Neuronal stem cell (in vitro differentiated cells): ENCODE results near the gene VMP1.
A peak's percentile ranks its signal among the peaks of the same experiment; 100 is the strongest.
"Not testable (repeated sequence)": the region's sequence is repeated elsewhere in the genome, so short reads cannot be mapped to it uniquely, and the experiment has no call there.

Source experiments
- DNase-seq: peaks from one replicate; pipeline ENCODE4 v3.0.0-alpha.2; 2013; ENCODE audit warnings: low spot score
- H2AFZ ChIP-seq: one replicate; pipeline ENCODE4 v1.6.1; 2013; ENCODE audit warnings: mild to moderate bottlenecking, low read length, inconsistent platforms
- H2AK5ac ChIP-seq: 2 replicates; pipeline ENCODE4 v1.6.1; 2013; ENCODE audit warnings: low read depth, mild to moderate bottlenecking, inconsistent platforms, low read length, moderate library complexity, mixed read lengths
- H2BK120ac ChIP-seq: 2 replicates; pipeline ENCODE4 v1.6.1; 2013; ENCODE audit warnings: low read depth, mild to moderate bottlenecking, inconsistent platforms, low read length, moderate library complexity, mixed read lengths
- H2BK12ac ChIP-seq: one replicate; pipeline ENCODE4 v1.6.1; 2013; ENCODE audit warnings: low read length, inconsistent platforms
- H2BK15ac ChIP-seq: 2 replicates; pipeline ENCODE4 v1.6.1; 2013; ENCODE audit warnings: mild to moderate bottlenecking, low read length, inconsistent platforms, mixed read lengths
- H2BK5ac ChIP-seq: one replicate; pipeline ENCODE4 v1.6.1; 2013; ENCODE audit warnings: inconsistent platforms, mild to moderate bottlenecking, low read length, moderate library complexity
- H3K14ac ChIP-seq: one replicate; pipeline ENCODE4 v1.6.1; 2013; ENCODE audit warnings: low read length, inconsistent platforms
- H3K18ac ChIP-seq: 2 replicates; pipeline ENCODE4 v1.6.1; 2013; ENCODE audit warnings: low read length, inconsistent platforms
- H3K23ac ChIP-seq: 2 replicates; pipeline ENCODE4 v1.6.1; 2013; ENCODE audit warnings: low read depth, mild to moderate bottlenecking, mixed read lengths, low read length, inconsistent platforms; ENCODE audit not compliant: poor library complexity
- H3K27ac ChIP-seq: replicated peaks from 3 replicates; pipeline ENCODE4 v1.5.1; 2013; ENCODE audit warnings: low read length, inconsistent platforms
- H3K27me3 ChIP-seq, 3 experiments: 2 replicates each; pipeline ENCODE4 v1.6.1; 2013; ENCODE audit warnings: low read length in 3 of 3, mild to moderate bottlenecking in 2 of 3, inconsistent platforms in 1 of 3, low read depth in 1 of 3, mixed read lengths in 1 of 3, moderate library complexity in 1 of 3; ENCODE audit not compliant: control insufficient read depth in 3 of 3, insufficient read depth in 3 of 3
- H3K36me3 ChIP-seq, 2 donors: replicated peaks in 1 of 2; 2 replicates each; pipeline ENCODE4 v1.6.1; 2013; ENCODE audit warnings: low read length in 2 of 2; ENCODE audit not compliant: control insufficient read depth in 2 of 2, insufficient read depth in 2 of 2
- H3K4ac ChIP-seq: 2 replicates; pipeline ENCODE4 v1.6.1; 2013; ENCODE audit warnings: inconsistent platforms, mild to moderate bottlenecking, low read length, moderate library complexity
- H3K4me1 ChIP-seq, 2 donors: 1 replicate in 1 of 2; 2 replicates in 1 of 2; pipeline ENCODE4 v1.6.1; 2013; ENCODE audit warnings: low read length in 2 of 2, low read depth in 1 of 2; ENCODE audit not compliant: control insufficient read depth in 2 of 2, insufficient read depth in 1 of 2
- H3K4me2 ChIP-seq: one replicate; pipeline ENCODE4 v1.6.1; 2013; ENCODE audit warnings: mild to moderate bottlenecking, low read length, inconsistent platforms; ENCODE audit not compliant: insufficient read depth, poor library complexity, severe bottlenecking
- H3K4me3 ChIP-seq, 2 donors: 2 replicates each; pipeline ENCODE4 v1.5.1; 2013; ENCODE audit warnings: low read length in 2 of 2, mild to moderate bottlenecking in 2 of 2, inconsistent platforms in 1 of 2, moderate library complexity in 1 of 2
- H3K79me1 ChIP-seq: one replicate; pipeline ENCODE4 v1.6.1; 2013; ENCODE audit warnings: low read depth, mild to moderate bottlenecking, inconsistent platforms, low read length, moderate library complexity
- H3K9ac ChIP-seq: one replicate; pipeline ENCODE4 v1.6.1; 2013; ENCODE audit warnings: mild to moderate bottlenecking, low read depth, low read length, inconsistent platforms; ENCODE audit not compliant: poor library complexity
- H3K9me3 ChIP-seq, 2 donors: replicated peaks in 1 of 2; 2 replicates each; pipeline versions ENCODE3 to v1.6.1; 2013; ENCODE audit warnings: low read length in 2 of 2, mild to moderate bottlenecking in 2 of 2, inconsistent platforms in 1 of 2, low read depth in 1 of 2, mixed read lengths in 1 of 2, moderate library complexity in 1 of 2; ENCODE audit not compliant: control insufficient read depth in 2 of 2, insufficient read depth in 1 of 2
- H4K8ac ChIP-seq: one replicate; pipeline ENCODE4 v1.6.1; 2013; ENCODE audit warnings: low read depth, mild to moderate bottlenecking, inconsistent platforms, low read length, moderate library complexity
- H4K91ac ChIP-seq: one replicate; pipeline ENCODE4 v1.6.1; 2013; ENCODE audit warnings: low read length, low read depth, mild to moderate bottlenecking, inconsistent platforms; ENCODE audit not compliant: poor library complexity
- WGBS, 2 donors: extraction: QIAGEN DNeasy Blood & Tissue Kit; methylation state at CpG; one replicate each; pipeline ENCODE4 v1.1.7; 2013; ENCODE audit warnings: missing lambda C conversion rate in 2 of 2, mixed read lengths in 1 of 2; ENCODE audit not compliant: insufficient read length in 2 of 2, insufficient replicate concordance in 1 of 2; ENCODE audit errors: extremely low coverage in 2 of 2; 5-methylcytosine and 5-hydroxymethylcytosine counted together

Gene VMP1

DNA sequence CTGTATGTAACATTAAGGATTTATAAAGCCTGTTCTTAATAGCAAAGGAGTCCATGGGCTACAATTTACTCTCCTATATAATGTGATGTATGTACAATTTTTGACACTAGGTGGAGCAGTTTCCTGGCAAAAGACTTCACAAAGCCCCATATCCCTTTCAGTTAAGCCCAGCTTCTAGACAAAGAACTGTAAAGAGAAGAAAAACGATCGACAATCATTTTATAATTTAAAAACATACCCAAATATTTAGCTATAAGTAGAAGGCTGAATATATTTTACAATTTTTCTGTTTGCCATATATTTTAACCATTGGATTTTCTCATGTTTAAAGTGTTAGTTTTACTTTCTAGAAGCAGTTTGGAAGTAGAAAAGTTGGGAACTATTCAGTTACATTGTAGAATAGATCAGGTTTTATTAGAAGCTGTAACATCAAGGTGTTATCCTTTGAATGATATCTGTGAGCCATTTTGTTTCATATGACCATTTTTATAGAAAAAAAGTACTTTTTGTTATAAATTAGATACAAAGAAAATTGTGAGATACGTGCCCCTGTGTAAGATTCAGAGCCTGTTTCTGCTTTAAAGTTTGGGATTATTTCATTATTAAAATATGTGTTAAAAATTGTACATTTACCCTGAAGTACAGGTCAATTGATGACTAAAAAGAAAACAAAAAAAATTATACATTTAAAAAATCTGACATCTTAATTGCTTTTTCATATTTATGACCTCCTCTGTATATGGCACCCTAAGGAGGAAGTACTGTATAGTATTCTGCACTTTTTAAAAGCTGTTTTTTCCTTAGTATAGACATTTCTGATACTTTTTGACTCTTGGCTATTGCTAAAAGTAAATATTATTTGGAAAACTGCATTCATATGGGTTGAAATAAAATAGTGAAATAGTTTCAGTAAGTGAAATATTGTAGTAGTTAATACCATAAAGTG, 46.3 kb downstream of the VMP1 start:
- no peak overlapping the region for H2BK15ac ChIP-seq
- H3K23ac ChIP-seq = no peak overlapping the region
- WGBS, 2 donors = no CpG with 5 or more reads among the region's 3 CpGs
- no peaks in the 10 kb centered on the region for H3K27me3 ChIP-seq
- no peak overlapping the region for H4K91ac ChIP-seq
- no peak overlapping the region for H2BK5ac ChIP-seq
- no peak overlapping the region for H2AK5ac ChIP-seq
- H2AFZ ChIP-seq = peak overlapping the region; percentile 43
- H3K9me3 ChIP-seq = peaks cover under 1% of the 10 kb centered on the region in 2 donors
- peaks cover 0 to 14% of the 10 kb centered on the region in 2 donors for H3K4me1 ChIP-seq
- H3K79me1 ChIP-seq = no peaks in the 10 kb centered on the region
- no peak overlapping the region for H2BK12ac ChIP-seq
- no peak overlapping the region for H3K14ac ChIP-seq
- H3K27ac ChIP-seq = no peak overlapping the region
- no peak overlapping the region for H3K4me3 ChIP-seq
- no peak overlapping the region for H2BK120ac ChIP-seq
- no peak overlapping the region for H3K4ac ChIP-seq
- H3K9ac ChIP-seq = no peak overlapping the region
- no peak overlapping the region for H3K4me2 ChIP-seq
- H4K8ac ChIP-seq = no peak overlapping the region
- H3K36me3 ChIP-seq = peaks cover 2 to 10% of the 10 kb centered on the region in 2 donors
- peak; percentile 72 for DNase-seq
- H3K18ac ChIP-seq = no peak overlapping the region

DNA sequence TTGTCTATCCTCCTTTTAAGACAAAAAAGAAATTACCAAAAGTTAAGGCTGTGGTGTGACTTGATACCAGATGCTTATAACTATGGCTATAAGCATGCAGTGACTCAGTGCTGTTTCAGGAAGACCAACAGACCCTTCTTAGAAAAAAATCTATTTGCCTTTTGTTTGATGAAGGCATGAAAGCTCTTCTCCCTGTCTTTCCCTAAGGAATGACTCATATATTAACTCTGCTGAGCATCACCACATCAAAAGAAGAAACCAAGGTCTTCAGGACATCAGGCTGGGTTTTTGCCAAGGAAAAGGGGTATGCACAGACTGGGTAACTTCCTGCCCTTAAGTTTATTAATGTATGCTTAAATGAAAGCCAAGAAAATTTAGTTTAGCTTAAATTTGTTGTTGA, 47.1 kb downstream of the VMP1 start:
- no peak overlapping the region for H3K4ac ChIP-seq
- no peak overlapping the region for H3K23ac ChIP-seq
- no peak overlapping the region for H2BK5ac ChIP-seq
- H4K91ac ChIP-seq = no peak overlapping the region
- H3K9ac ChIP-seq = no peak overlapping the region
- no peaks in the 10 kb centered on the region for H3K79me1 ChIP-seq
- peak overlapping the region; percentile 8 for H2AFZ ChIP-seq
- H3K4me3 ChIP-seq = no peak overlapping the region
- H3K36me3 ChIP-seq = peaks cover 4 to 11% of the 10 kb centered on the region in 2 donors
- H2BK15ac ChIP-seq = no peak overlapping the region
- no peak overlapping the region for H2AK5ac ChIP-seq
- no peak overlapping the region for H3K4me2 ChIP-seq
- H2BK12ac ChIP-seq = no peak overlapping the region
- no peaks in the 10 kb centered on the region for H3K27me3 ChIP-seq
- no peak overlapping the region for H3K18ac ChIP-seq
- peaks cover 2 to 3% of the 10 kb centered on the region in 2 donors for H3K9me3 ChIP-seq
- no peak overlapping the region for H2BK120ac ChIP-seq
- H3K27ac ChIP-seq = no peak overlapping the region
- H4K8ac ChIP-seq = no peak overlapping the region
- H3K14ac ChIP-seq = no peak overlapping the region
- no peak for DNase-seq
- peaks cover 0 to 14% of the 10 kb centered on the region in 2 donors for H3K4me1 ChIP-seq

- not testable (repeated sequence) for H3K23ac ChIP-seq, H3K4ac ChIP-seq, H3K14ac ChIP-seq, H3K18ac ChIP-seq, H3K9me3 ChIP-seq, H2AK5ac ChIP-seq, H3K4me3 ChIP-seq, H2AFZ ChIP-seq, H2BK120ac ChIP-seq, H4K91ac ChIP-seq, H2BK12ac ChIP-seq, H4K8ac ChIP-seq, H3K27me3 ChIP-seq, H2BK5ac ChIP-seq, H3K4me2 ChIP-seq, DNase-seq, H2BK15ac ChIP-seq, H3K27ac ChIP-seq, H3K9ac ChIP-seq, H3K79me1 ChIP-seq
- peaks cover 0 to 14% of the 10 kb centered on the region in 2 donors for H3K4me1 ChIP-seq
- peaks cover 4 to 11% of the 10 kb centered on the region in 2 donors for H3K36me3 ChIP-seq
- WGBS, 2 donors = no CpG with 5 or more reads among the region's 12 CpGs
These were observed 47.6 kb downstream of the VMP1 start for GRCh38 chr17:59755069-59755468.

DNA sequence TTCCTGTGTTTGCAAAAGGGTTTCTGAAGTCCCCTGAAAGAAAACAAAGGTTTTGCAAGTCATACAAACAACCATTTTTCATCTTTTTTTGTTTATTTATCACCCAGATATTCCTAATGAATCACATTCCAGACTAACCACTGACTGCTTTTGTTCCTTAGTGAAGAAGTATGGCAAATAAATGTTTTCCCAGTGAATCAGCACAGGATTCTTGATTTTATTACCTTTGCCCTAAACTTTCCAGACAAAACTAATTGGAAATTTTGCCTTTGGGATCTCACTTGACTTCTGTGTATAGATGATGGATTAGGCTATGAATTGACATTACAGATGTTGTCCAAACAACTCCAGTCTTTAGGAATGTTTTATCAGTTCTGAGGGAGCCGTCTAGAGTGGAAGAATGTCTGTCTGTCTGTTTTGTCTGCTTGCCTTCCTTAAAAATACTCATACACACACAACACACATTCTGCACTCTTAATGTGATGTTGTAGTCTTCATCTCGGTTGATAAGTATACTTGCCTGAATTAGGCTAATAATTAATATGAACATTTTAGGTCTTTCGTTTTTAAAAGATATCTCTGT, 48.9 kb downstream of the VMP1 start:
- Histone ChIP-seq H3K27ac (no peak overlapping the region), H2BK5ac (no peak overlapping the region), H3K9ac (no peak overlapping the region), H3K4me1 (peaks cover under 1 to 16% of the 10 kb centered on the region in 2 donors), H2BK15ac (no peak overlapping the region), H4K8ac (no peak overlapping the region), H3K23ac (no peak overlapping the region), H2BK120ac (no peak overlapping the region), H3K79me1 (no peaks in the 10 kb centered on the region), H3K4me2 (no peak overlapping the region), H2AK5ac (no peak overlapping the region), H3K36me3 (peaks cover 4 to 11% of the 10 kb centered on the region in 2 donors), H2AFZ (no peak overlapping the region), H3K14ac (no peak overlapping the region), H4K91ac (no peak overlapping the region), H3K27me3 (no peaks in the 10 kb centered on the region), H2BK12ac (no peak overlapping the region), H3K4me3 (no peak overlapping the region), H3K18ac (no peak overlapping the region), H3K4ac (no peak overlapping the region), H3K9me3 (peaks cover 3 to 6% of the 10 kb centered on the region in 2 donors)
- DNase-seq = no peak
- no CpG with 5 or more reads among the region's 3 CpGs for WGBS, 2 donors
